ENCODE data around the gene CTRB2.
A peak's percentile ranks its signal among the peaks of the same experiment; 100 is the strongest.
"Not testable (repeated sequence)": the region's sequence is repeated elsewhere in the genome, so short reads cannot be mapped to it uniquely, and the experiment has no call there.

Gene CTRB2

GRCh38 chr16:75242436-75243078 lies 35.6 kb upstream of the CTRB2 start:
- DNase-seq (ENCODE audit: low read depth in 2 of 3, low spot score in 1 of 3): not testable (repeated sequence)

- no peak for DNase-seq (ENCODE audit: low read depth in 2 of 3, low spot score in 1 of 3)
These were observed 35.0 kb upstream of the CTRB2 start for GRCh38 chr16:75241955-75242354.

GRCh38 chr16:75241412-75241811 lies 34.5 kb upstream of the CTRB2 start:
- no peak for DNase-seq (ENCODE audit: low read depth in 2 of 3, low spot score in 1 of 3)

- DNase-seq (ENCODE audit: low read depth in 2 of 3, low spot score in 1 of 3): not testable (repeated sequence)
These were observed 33.7 kb upstream of the CTRB2 start for GRCh38 chr16:75240633-75241032.

- no peak for DNase-seq (ENCODE audit: low read depth in 2 of 3, low spot score in 1 of 3)
These were observed 32.7 kb upstream of the CTRB2 start for GRCh38 chr16:75239542-75240122.

- no peak for DNase-seq (ENCODE audit: low read depth in 2 of 3, low spot score in 1 of 3)
These were observed 32.0 kb upstream of the CTRB2 start for GRCh38 chr16:75238853-75239541.

- DNase-seq (ENCODE audit: low read depth in 2 of 3, low spot score in 1 of 3): no peak
These were observed 31.3 kb upstream of the CTRB2 start for GRCh38 chr16:75238132-75238852.

- DNase-seq (ENCODE audit: low read depth in 2 of 3, low spot score in 1 of 3): no peak
These were observed 30.6 kb upstream of the CTRB2 start for GRCh38 chr16:75237398-75238131.

- DNase-seq (ENCODE audit: low read depth in 2 of 3, low spot score in 1 of 3): no peak
These were observed 29.9 kb upstream of the CTRB2 start for GRCh38 chr16:75236736-75237397.

GRCh38 chr16:75236232-75236631 lies 29.3 kb upstream of the CTRB2 start:
- DNase-seq (ENCODE audit: low read depth in 2 of 3, low spot score in 1 of 3): peak in 2 of 3 donors; percentile 23 to 25

- no peak for DNase-seq (ENCODE audit: low read depth in 2 of 3, low spot score in 1 of 3)
These were observed 28.8 kb upstream of the CTRB2 start for GRCh38 chr16:75235721-75236193.

- DNase-seq (ENCODE audit: low read depth in 2 of 3, low spot score in 1 of 3): no peak
These were observed 28.1 kb upstream of the CTRB2 start for GRCh38 chr16:75234856-75235696.

GRCh38 chr16:75233611-75233938 lies 26.6 kb upstream of the CTRB2 start:
- no peak for DNase-seq (ENCODE audit: low read depth in 2 of 3, low spot score in 1 of 3)

GRCh38 chr16:75231570-75231969 lies 24.6 kb upstream of the CTRB2 start:
- no peak for DNase-seq (ENCODE audit: low read depth in 2 of 3, low spot score in 1 of 3)

- no peak for DNase-seq (ENCODE audit: low read depth in 2 of 3, low spot score in 1 of 3)
These were observed 23.6 kb upstream of the CTRB2 start for GRCh38 chr16:75230471-75231110.

- no peak for DNase-seq (ENCODE audit: low read depth in 2 of 3, low spot score in 1 of 3)
These were observed 22.4 kb upstream of the CTRB2 start for GRCh38 chr16:75229172-75230031.

- DNase-seq (ENCODE audit: low read depth in 2 of 3, low spot score in 1 of 3): no peak
These were observed 21.4 kb upstream of the CTRB2 start for GRCh38 chr16:75228143-75228976.

Data from stimulated activated CD4-positive, alpha-beta T cell treated with anti-CD3 and anti-CD28 coated beads, Interleukin-12 subunit alpha, Interleukin-12 subunit beta, amount 100 ng/mL, for 48 hours (primary cell).